Measurements from ENCODE around the gene NPM1.

DNA sequence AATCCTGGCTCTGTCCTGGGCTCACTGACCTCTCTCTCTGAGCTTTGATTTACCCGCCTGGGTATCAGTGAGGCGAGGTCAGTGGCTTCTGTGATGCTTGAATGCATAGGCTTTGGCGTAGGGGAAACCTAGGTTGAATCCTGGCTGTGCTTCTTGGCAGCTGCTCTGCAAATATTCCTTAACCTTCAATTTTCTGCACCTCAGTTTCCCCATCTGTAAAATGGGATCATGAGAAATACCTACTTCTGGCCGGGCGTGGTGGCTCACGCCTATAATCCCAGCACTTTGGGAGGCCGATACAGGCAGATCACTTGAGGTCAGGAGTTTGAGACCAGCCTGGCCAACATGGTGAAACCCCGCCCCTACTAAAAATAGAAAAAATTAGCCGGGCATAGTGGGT, 39.0 kb downstream of the NPM1 start:
- TF ChIP-seq CTBP1 (IDR thresholded peaks at IDR 0.05; ENCODE audit: borderline replicate concordance) (no peak), FOXA1 (IDR thresholded peaks at IDR 0.05) (no peak), SP1 (IDR thresholded peaks at IDR 0.05) (no peak), LEF1 (IDR thresholded peaks at IDR 0.05; ENCODE audit: borderline replicate concordance) (no peak), TARDBP (IDR thresholded peaks at IDR 0.05) (no peak), FOXM1 (IDR thresholded peaks at IDR 0.05; ENCODE audit: borderline replicate concordance) (no peak), SUZ12 (IDR thresholded peaks at IDR 0.05) (no peak), HDGF (IDR thresholded peaks at IDR 0.05; ENCODE audit: borderline replicate concordance) (no peak)
- TF ChIP-seq, protein P1, sequence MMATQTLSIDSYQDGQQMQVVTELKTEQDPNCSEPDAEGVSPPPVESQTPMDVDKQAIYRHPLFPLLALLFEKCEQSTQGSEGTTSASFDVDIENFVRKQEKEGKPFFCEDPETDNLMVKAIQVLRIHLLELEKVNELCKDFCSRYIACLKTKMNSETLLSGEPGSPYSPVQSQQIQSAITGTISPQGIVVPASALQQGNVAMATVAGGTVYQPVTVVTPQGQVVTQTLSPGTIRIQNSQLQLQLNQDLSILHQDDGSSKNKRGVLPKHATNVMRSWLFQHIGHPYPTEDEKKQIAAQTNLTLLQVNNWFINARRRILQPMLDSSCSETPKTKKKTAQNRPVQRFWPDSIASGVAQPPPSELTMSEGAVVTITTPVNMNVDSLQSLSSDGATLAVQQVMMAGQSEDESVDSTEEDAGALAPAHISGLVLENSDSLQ (IDR thresholded peaks at IDR 0.05), result no peak
